Panc1 (cell line): ENCODE results near the gene ADIPOR2. TPM values are rescaled to one million over a fixed set of nuclear protein-coding genes. Genes with fewer than 3 reads are reported as not detected.

Source experiments
- ATAC-seq: fragments of 200-7000 bp; cut with Tn5 transposase; 2 replicates; pipeline ENCODE4 v1.9.1; 2020; ENCODE audit warnings: mild to moderate bottlenecking, moderate library complexity
- BruUV-seq: library from RNA; stranded (reverse); fragments of 400-500 nt; replicated peaks from 2 replicates; lab custom pipeline; 2021; lab: Mats Ljungman, UMichigan
- CTCF ChIA-PET: fragments of 300-600 bp; sonication (Branson Sonifier 250); formaldehyde crosslinking; loops from one replicate; lab custom pipeline; 2022; ENCODE audit warnings: antibody characterized with exemption; lab: Charles Lee
- POLR2A ChIA-PET: fragments of 300-600 bp; sonication (Branson Sonifier 250); formaldehyde crosslinking; loops from one replicate; lab custom pipeline; 2022; ENCODE audit warnings: antibody characterized with exemption; lab: Charles Lee
- DNase-seq: peaks from one replicate; pipeline ENCODE4 v3.0.0-alpha.2; 2010; ENCODE audit warnings: low read depth, low spot score
- H3K27ac ChIP-seq: 2 replicates; pipeline ENCODE4 v1.5.1; 2011; ENCODE audit warnings: mild to moderate bottlenecking, low read length, inconsistent platforms
- H3K27me3 ChIP-seq: fragments of 200-500 bp; sonication (Bioruptor generic); 2 replicates; pipeline ENCODE4 v1.6.0; 2014; ENCODE audit warnings: low read length, inconsistent platforms; ENCODE audit not compliant: control insufficient read depth, insufficient read depth
- H3K36me3 ChIP-seq: fragments of 200-500 bp; sonication (Bioruptor generic); 2 replicates; pipeline ENCODE4 v1.5.1; 2014; ENCODE audit warnings: inconsistent platforms, mild to moderate bottlenecking, low read length, moderate library complexity; ENCODE audit not compliant: control insufficient read depth, insufficient read depth
- H3K4me1 ChIP-seq: 2 replicates; pipeline ENCODE4 v1.5.1; 2011; ENCODE audit warnings: inconsistent platforms, mild to moderate bottlenecking, low read length, moderate library complexity; ENCODE audit not compliant: control insufficient read depth, insufficient read depth
- H3K4me3 ChIP-seq, 2 experiments: 2 replicates each; pipeline ENCODE4 v1.5.1; 2011 to 2012; ENCODE audit warnings: low read depth in 2 of 2, low read length in 2 of 2, mild to moderate bottlenecking in 2 of 2, inconsistent platforms in 1 of 2, moderate library complexity in 1 of 2
- H3K9me3 ChIP-seq: fragments of 200-500 bp; sonication (Bioruptor generic); 2 replicates; pipeline ENCODE4 v1.5.1; 2014; ENCODE audit warnings: low read depth, mild to moderate bottlenecking, inconsistent platforms, low read length, moderate library complexity; ENCODE audit not compliant: control insufficient read depth, insufficient read depth
- POLR2AphosphoS5 ChIP-seq: IDR thresholded peaks from 2 replicates; pipeline ENCODE4 v1.6.1; 2012; ENCODE audit warnings: mild to moderate bottlenecking, low read depth, low read length, moderate library complexity
- SIN3A ChIP-seq: IDR thresholded peaks from 2 replicates; pipeline ENCODE4 v1.6.1; 2012; ENCODE audit warnings: low read depth, mild to moderate bottlenecking, low read length, moderate library complexity, borderline replicate concordance; ENCODE audit not compliant: insufficient read depth
- TCF7L2 ChIP-seq: IDR thresholded peaks from 2 replicates; pipeline ENCODE4 v1.6.1; 2011; ENCODE audit warnings: mild to moderate bottlenecking, low read depth, low read length, inconsistent platforms
- in situ Hi-C: cut with HindIII; loops from 2 replicates; pipeline ENCODE4 v1.10.0; 2016; ENCODE audit warnings: low sequenced_read_pairs, low pct_unique_long_range_greater_than_20kb
- intact Hi-C: fragments of 100-400 bp; cut with micrococcal nuclease; formaldehyde crosslinking; loops from one replicate; pipeline ENCODE4 v1.10.0; 2022; ENCODE audit not compliant: unreplicated experiment
- total RNA-seq: library from RNA; stranded (reverse); gene quantifications from one replicate; pipeline ENCODE4 v1.2.1, GENCODE V29; 2021; ENCODE audit not compliant: unreplicated experiment
- TF ChIP-seq, protein P1 (sequence below), 2 experiments: IDR thresholded peaks; 2 replicates each; pipeline ENCODE4 v1.6.1; 2011 to 2012; ENCODE audit warnings: low read depth in 2 of 2, control low read depth in 1 of 2, low read length in 1 of 2, mild to moderate bottlenecking in 1 of 2, moderate library complexity in 1 of 2; ENCODE audit not compliant: insufficient read depth in 1 of 2
- TF ChIP-seq, protein P2 (sequence below): fragments of 450-650 bp; IDR thresholded peaks from 2 replicates; pipeline ENCODE4 v1.5.1; 2017; ENCODE audit warnings: mild to moderate bottlenecking

Gene ADIPOR2
- total RNA-seq, 1 experiment from 2014 or later, result 76.0 TPM

DNA sequence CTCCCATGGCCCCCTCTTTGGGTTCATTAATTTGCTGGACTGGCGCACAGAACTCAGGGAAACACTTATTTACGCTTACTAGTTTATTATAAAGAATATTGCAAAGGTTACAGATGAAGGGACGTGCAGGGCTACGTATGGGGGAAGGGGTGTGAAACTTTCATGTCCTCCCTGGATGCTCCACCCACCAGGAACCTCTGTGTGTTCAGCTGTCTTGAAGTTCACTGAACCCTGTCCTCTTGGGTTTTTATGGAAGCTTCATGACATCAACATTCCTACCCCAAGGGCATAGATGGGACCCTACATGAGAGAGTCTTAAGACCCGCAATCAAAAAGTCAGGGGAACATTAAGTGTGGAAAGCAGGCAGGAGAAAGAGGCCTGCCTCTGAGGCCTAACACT is 58.1 kb downstream of the ADIPOR2 start:
- peaks cover 19% of the 10 kb centered on the region; the same call in 1 of the 2 replicates for H3K9me3 ChIP-seq
- no peak overlapping the region for H3K4me3 ChIP-seq
- DNase-seq (no peak), ATAC-seq (no peak)
- H3K27ac ChIP-seq, result no peak overlapping the region
- TF ChIP-seq, protein P1, sequence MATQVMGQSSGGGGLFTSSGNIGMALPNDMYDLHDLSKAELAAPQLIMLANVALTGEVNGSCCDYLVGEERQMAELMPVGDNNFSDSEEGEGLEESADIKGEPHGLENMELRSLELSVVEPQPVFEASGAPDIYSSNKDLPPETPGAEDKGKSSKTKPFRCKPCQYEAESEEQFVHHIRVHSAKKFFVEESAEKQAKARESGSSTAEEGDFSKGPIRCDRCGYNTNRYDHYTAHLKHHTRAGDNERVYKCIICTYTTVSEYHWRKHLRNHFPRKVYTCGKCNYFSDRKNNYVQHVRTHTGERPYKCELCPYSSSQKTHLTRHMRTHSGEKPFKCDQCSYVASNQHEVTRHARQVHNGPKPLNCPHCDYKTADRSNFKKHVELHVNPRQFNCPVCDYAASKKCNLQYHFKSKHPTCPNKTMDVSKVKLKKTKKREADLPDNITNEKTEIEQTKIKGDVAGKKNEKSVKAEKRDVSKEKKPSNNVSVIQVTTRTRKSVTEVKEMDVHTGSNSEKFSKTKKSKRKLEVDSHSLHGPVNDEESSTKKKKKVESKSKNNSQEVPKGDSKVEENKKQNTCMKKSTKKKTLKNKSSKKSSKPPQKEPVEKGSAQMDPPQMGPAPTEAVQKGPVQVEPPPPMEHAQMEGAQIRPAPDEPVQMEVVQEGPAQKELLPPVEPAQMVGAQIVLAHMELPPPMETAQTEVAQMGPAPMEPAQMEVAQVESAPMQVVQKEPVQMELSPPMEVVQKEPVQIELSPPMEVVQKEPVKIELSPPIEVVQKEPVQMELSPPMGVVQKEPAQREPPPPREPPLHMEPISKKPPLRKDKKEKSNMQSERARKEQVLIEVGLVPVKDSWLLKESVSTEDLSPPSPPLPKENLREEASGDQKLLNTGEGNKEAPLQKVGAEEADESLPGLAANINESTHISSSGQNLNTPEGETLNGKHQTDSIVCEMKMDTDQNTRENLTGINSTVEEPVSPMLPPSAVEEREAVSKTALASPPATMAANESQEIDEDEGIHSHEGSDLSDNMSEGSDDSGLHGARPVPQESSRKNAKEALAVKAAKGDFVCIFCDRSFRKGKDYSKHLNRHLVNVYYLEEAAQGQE (IDR thresholded peaks at IDR 0.05; ENCODE audit: insufficient read depth in 1 of 2, low read depth in 2 of 2, low read length in 1 of 2), result no peak
- TF ChIP-seq, protein P2, sequence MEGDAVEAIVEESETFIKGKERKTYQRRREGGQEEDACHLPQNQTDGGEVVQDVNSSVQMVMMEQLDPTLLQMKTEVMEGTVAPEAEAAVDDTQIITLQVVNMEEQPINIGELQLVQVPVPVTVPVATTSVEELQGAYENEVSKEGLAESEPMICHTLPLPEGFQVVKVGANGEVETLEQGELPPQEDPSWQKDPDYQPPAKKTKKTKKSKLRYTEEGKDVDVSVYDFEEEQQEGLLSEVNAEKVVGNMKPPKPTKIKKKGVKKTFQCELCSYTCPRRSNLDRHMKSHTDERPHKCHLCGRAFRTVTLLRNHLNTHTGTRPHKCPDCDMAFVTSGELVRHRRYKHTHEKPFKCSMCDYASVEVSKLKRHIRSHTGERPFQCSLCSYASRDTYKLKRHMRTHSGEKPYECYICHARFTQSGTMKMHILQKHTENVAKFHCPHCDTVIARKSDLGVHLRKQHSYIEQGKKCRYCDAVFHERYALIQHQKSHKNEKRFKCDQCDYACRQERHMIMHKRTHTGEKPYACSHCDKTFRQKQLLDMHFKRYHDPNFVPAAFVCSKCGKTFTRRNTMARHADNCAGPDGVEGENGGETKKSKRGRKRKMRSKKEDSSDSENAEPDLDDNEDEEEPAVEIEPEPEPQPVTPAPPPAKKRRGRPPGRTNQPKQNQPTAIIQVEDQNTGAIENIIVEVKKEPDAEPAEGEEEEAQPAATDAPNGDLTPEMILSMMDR, result no peak
- TF ChIP-seq TCF7L2, result no peak
- no peak for TF ChIP-seq POLR2AphosphoS5
- TF ChIP-seq SIN3A, result no peak
- intact Hi-C loops, result no loop called here
- in situ Hi-C loops, result no loop called here
- no TSS peak for BruUV-seq
- no peaks in the 10 kb centered on the region for H3K4me1 ChIP-seq
- H3K36me3 ChIP-seq, result no peaks in the 10 kb centered on the region
- ChIA-PET POLR2A (no interaction called here), CTCF (no interaction called here)
- no peaks in the 10 kb centered on the region for H3K27me3 ChIP-seq

DNA sequence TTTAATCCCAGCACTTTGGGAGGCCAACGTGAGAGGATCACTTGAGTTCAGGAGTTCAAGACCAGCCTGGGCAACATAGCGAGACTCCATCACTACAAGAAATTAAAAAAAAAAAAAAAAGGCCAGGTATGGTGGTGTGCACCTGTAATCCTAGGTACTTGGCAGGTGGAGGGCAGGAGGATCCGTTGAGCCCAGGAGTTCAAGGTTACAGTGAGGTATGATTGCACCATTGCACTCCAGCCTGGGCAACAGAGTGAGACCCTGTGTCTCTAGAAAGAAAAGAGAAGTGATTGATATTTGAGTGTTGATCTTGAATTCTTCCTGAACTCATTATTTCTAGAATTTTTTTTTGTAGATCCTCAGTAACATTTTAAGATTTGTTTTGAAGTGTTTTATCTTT is 59.4 kb downstream of the ADIPOR2 start:
- TF ChIP-seq TCF7L2 (no peak), POLR2AphosphoS5 (no peak), SIN3A (no peak)
- TF ChIP-seq, protein P2, result no peak
- TF ChIP-seq, protein P1 (IDR thresholded peaks at IDR 0.05; ENCODE audit: insufficient read depth in 1 of 2, low read depth in 2 of 2, low read length in 1 of 2), result no peak
- no peak for ATAC-seq
- Histone ChIP-seq H3K4me1 (no peaks in the 10 kb centered on the region), H3K27ac (no peak overlapping the region), H3K27me3 (no peaks in the 10 kb centered on the region), H3K9me3 (peaks cover 13% of the 10 kb centered on the region; the same call in 1 of the 2 replicates), H3K4me3 (no peak overlapping the region), H3K36me3 (no peaks in the 10 kb centered on the region)
- DNase-seq, result no peak
- ChIA-PET CTCF (no interaction called here), POLR2A (no interaction called here)
- intact Hi-C loops (no loop called here), in situ Hi-C loops (no loop called here)
- BruUV-seq, result no TSS peak
